ENCODE measurements around the gene NRXN3.
A peak's percentile ranks its signal among the peaks of the same experiment; 100 is the strongest.

The NRXN3 gene

GRCh38 chr14:78170203-78170602 is at the start of gene NRXN3:
NRXN3 (plus strand) TSS chr14:78170373; CDS start chr14:78243094, 72,721 bp downstream.
- no peak for DNase-seq
- in situ Hi-C loops (cut with MboI; ENCODE audit: low pct_unique_long_range_greater_than_20kb, low sequenced_read_pairs), result no loop called here

- in situ Hi-C loops (cut with MboI; ENCODE audit: low pct_unique_long_range_greater_than_20kb, low sequenced_read_pairs), result no loop called here
- DNase-seq, result no peak
Measured at GRCh38 chr14:78122436-78122835, 47.7 kb upstream of the NRXN3 start.

GRCh38 chr14:78123650-78124253 is 46.4 kb upstream of the NRXN3 start:
- DNase-seq, result no peak
- in situ Hi-C loops (cut with MboI; ENCODE audit: low pct_unique_long_range_greater_than_20kb, low sequenced_read_pairs), result no loop called here

- no peak for DNase-seq
- in situ Hi-C loops (cut with MboI; ENCODE audit: low pct_unique_long_range_greater_than_20kb, low sequenced_read_pairs), result no loop called here
Measured at GRCh38 chr14:78127961-78128360, 42.2 kb upstream of the NRXN3 start.

- in situ Hi-C loops (cut with MboI; ENCODE audit: low pct_unique_long_range_greater_than_20kb, low sequenced_read_pairs), result no loop called here
- DNase-seq, result no peak
Measured at GRCh38 chr14:78129375-78129774, 40.8 kb upstream of the NRXN3 start.

- DNase-seq, result no peak
- in situ Hi-C loops (cut with MboI; ENCODE audit: low pct_unique_long_range_greater_than_20kb, low sequenced_read_pairs), result no loop called here
Measured at GRCh38 chr14:78130356-78130755, 39.8 kb upstream of the NRXN3 start.

GRCh38 chr14:78131201-78131600 is 39.0 kb upstream of the NRXN3 start:
- in situ Hi-C loops (cut with MboI; ENCODE audit: low pct_unique_long_range_greater_than_20kb, low sequenced_read_pairs), result no loop called here
- DNase-seq, result peak; percentile 43

GRCh38 chr14:78131616-78132015 is 38.6 kb upstream of the NRXN3 start:
- DNase-seq, result no peak
- in situ Hi-C loops (cut with MboI; ENCODE audit: low pct_unique_long_range_greater_than_20kb, low sequenced_read_pairs), result no loop called here

- peak; percentile 66 for DNase-seq
- in situ Hi-C loops (cut with MboI; ENCODE audit: low pct_unique_long_range_greater_than_20kb, low sequenced_read_pairs), result no loop called here
Measured at GRCh38 chr14:78135450-78135891, 34.7 kb upstream of the NRXN3 start.

- no peak for DNase-seq
- in situ Hi-C loops (cut with MboI; ENCODE audit: low pct_unique_long_range_greater_than_20kb, low sequenced_read_pairs), result no loop called here
Measured at GRCh38 chr14:78136695-78137094, 33.5 kb upstream of the NRXN3 start.

GRCh38 chr14:78141590-78141989 is 28.6 kb upstream of the NRXN3 start:
- in situ Hi-C loops (cut with MboI; ENCODE audit: low pct_unique_long_range_greater_than_20kb, low sequenced_read_pairs), result no loop called here

GRCh38 chr14:78142998-78143397 is 27.2 kb upstream of the NRXN3 start:
- no peak for DNase-seq
- in situ Hi-C loops (cut with MboI; ENCODE audit: low pct_unique_long_range_greater_than_20kb, low sequenced_read_pairs), result no loop called here

More at GRCh38 chr14:78141590-78141989, 28.6 kb upstream of the NRXN3 start:
- no peak for DNase-seq

GRCh38 chr14:78143489-78144145 is 26.6 kb upstream of the NRXN3 start:
- no peak for DNase-seq
- in situ Hi-C loops (cut with MboI; ENCODE audit: low pct_unique_long_range_greater_than_20kb, low sequenced_read_pairs), result no loop called here

- DNase-seq, result peak; percentile 46
- in situ Hi-C loops (cut with MboI; ENCODE audit: low pct_unique_long_range_greater_than_20kb, low sequenced_read_pairs), result no loop called here
Measured at GRCh38 chr14:78152201-78153063, 17.7 kb upstream of the NRXN3 start.

GRCh38 chr14:78153064-78153341 is 17.2 kb upstream of the NRXN3 start:
- in situ Hi-C loops (cut with MboI; ENCODE audit: low pct_unique_long_range_greater_than_20kb, low sequenced_read_pairs), result no loop called here
- DNase-seq, result no peak

GRCh38 chr14:78154827-78155226 is 15.3 kb upstream of the NRXN3 start:
- in situ Hi-C loops (cut with MboI; ENCODE audit: low pct_unique_long_range_greater_than_20kb, low sequenced_read_pairs), result no loop called here
- DNase-seq, result no peak

- no peak for DNase-seq
- in situ Hi-C loops (cut with MboI; ENCODE audit: low pct_unique_long_range_greater_than_20kb, low sequenced_read_pairs), result no loop called here
Measured at GRCh38 chr14:78156196-78156595, 14.0 kb upstream of the NRXN3 start.

GRCh38 chr14:78157494-78158437 is 12.4 kb upstream of the NRXN3 start:
- in situ Hi-C loops (cut with MboI; ENCODE audit: low pct_unique_long_range_greater_than_20kb, low sequenced_read_pairs), result no loop called here
- peak; percentile 31 for DNase-seq

- DNase-seq, result no peak
- in situ Hi-C loops (cut with MboI; ENCODE audit: low pct_unique_long_range_greater_than_20kb, low sequenced_read_pairs), result no loop called here
Measured at GRCh38 chr14:78162202-78162601, 8.0 kb upstream of the NRXN3 start.
